Ammon's horn (tissue), 1 donor: ENCODE results near the gene SCART1.
"Not testable (repeated sequence)": the region's sequence is repeated elsewhere in the genome, so short reads cannot be mapped to it uniquely, and the experiment has no call there.

ENCODE experiments used
- DNase-seq: peaks from one replicate; pipeline ENCODE4 v3.0.0-alpha.2; 2016; ENCODE audit warnings: low spot score

Gene SCART1

GRCh38 chr10:133456041-133456951, 2.6 kb downstream of the SCART1 start:
- no peak for DNase-seq

DNA sequence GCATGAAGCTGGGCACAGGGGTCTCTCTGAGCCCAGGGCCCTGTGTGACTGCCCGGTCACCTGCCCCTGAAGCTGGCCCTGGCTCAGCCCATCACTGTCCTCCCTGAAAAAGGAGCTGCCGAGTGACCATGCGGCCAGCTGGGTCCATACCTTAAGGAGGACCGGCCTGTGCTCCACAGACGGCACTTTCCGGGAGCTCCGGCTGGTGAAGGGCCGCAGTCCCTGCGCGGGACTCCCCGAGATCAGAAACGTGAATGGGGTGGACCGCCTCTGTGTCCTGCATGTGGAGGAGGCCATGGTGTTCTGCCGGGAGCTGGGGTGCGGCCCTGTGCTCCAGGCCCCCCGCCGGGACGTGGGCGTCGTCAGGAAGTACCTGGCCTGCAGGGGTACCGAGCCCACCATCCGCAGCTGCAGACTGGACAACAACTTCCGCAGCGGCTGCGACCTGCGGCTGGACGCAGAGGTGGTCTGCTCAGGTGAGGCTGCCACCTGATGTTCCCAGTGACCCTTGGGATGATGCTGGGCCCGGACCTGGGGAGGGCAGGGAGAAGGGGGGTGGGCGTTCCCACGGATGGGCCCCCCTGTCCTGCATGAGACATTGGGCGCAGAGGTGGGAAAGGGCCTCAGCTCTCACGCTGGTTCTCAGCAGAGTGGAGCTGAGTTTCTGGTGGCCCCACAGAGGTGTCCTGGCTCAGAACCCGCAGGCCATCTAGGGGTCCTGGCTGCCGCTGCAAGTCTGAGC, 3.5 kb downstream of the SCART1 start:
- DNase-seq = no peak

DNA sequence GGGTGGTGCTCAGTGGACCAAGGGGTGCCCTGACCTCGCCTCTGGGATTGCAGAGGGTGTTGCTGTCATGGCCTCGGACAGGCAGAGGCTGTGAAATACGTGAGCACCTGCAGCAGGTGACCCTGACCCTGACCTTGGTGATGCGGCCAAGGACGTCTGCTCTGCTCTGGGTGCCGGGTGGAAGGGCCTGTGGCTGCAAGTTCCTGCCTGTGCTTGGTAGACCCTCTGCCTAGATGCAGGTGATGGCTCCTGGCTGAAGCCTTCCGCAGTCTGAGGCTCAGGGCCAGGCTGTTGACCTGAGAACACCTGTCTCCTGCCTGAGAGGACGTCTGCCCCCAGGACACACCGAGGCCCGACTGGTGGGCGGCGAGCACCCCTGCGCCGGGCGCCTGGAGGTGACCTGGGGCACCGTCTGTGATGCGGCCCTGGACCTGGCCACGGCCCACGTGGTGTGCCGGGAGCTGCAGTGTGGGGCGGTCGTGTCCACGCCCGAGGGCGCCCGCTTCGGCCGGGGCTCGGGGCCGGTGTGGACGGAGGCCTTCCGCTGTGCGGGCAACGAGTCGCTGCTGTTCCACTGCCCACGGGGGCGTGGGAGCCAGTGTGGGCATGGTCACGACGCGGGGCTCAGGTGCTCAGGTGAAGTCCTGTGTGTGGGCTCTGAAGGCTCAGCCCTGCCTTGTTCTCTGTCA, 4.4 kb downstream of the SCART1 start:
- no peak for DNase-seq

DNA sequence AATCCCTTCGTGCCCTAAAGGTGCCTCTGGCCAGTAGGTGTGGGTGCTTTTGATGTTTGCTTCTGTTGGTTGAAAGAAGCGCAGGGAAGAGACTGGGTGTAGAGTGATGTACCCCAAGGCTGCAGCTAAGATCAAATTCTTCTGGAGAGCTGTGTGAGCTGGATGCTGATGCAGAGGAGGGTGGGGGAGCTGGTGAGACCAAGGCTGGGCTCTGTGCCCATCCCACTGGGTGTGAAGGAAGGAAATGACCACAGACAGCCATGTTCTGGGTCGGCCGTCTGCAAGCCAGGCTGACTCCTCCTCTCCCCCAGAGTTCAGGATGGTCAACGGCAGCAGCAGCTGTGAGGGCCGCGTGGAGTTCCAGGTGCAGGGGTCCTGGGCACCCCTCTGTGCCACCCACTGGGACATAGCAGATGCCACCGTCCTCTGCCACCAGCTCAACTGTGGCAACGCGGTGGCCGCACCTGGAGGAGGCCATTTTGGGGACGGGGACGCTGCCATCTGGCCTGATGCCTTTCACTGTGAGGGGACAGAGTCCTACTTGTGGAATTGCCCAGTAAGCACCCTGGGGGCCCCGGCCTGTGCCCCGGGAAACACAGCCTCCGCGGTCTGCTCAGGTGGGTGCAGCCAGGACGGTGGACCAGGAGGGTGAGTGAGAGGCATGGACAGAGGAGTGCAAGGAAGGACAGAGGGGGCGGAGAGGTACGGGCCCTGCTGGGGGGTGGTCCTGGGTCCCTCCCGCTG, 5.1 kb downstream of the SCART1 start:
- DNase-seq = no peak

- DNase-seq = no peak
Measured at GRCh38 chr10:133459454-133460207, 5.9 kb downstream of the SCART1 start.

- no peak for DNase-seq
Measured at GRCh38 chr10:133460208-133460769, 6.5 kb downstream of the SCART1 start.

- DNase-seq = no peak
Measured at GRCh38 chr10:133461027-133461426, 7.3 kb downstream of the SCART1 start.

- no peak for DNase-seq
Measured at GRCh38 chr10:133461841-133462240, 8.1 kb downstream of the SCART1 start.

- DNase-seq = no peak
Measured at GRCh38 chr10:133462512-133463305, 9.0 kb downstream of the SCART1 start.

DNA sequence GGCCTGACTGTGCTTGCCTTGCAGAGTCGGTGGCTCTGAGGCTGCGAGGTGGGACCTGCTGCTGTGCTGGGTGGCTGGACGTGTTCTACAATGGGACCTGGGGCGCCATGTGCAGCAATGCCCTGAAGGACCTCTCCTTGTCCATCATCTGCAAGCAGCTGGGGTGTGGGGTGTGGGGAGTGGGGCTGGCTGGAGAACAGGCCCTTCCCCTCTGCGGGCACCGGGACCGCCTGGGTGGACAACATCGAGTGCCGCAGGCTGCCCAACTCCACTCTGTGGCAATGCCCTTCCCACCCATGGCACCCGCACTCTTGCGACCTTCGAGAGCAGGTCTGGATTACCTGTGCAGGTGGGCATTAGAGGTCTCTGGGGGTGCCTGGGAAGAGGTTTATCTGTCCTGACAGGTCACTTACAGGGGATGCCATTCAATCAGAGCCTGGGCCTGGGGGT, 10.9 kb downstream of the SCART1 start:
- no peak for DNase-seq

- no peak for DNase-seq
Measured at GRCh38 chr10:133465191-133465949, 11.6 kb downstream of the SCART1 start.

DNA sequence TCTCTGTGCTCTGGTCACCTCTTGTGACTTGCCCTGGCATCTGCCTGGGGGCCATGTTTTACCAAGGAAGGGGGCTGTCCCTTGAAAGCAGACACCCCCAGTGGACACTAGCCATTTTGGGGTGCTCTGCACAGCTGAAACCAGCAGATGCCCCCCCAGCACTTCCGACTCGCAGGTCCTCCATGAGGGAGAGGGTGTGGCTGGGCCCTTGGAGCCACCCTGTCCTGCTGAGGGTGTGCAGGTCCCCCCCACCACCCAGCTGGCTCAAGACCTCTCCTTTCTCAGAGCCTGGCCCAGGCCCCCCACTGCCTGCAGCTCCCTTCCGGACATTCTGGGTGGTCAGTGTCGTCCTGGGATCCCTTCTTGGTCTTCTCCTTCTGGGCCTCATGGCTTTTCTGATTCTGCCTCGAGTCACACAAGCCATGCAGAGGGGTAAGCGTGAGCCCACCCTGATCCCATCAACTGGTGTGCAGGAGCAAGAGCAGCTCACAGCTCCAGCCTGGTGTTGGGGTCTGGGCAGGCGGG, 12.3 kb downstream of the SCART1 start:
- DNase-seq = no peak

GRCh38 chr10:133466683-133467275, 13.0 kb downstream of the SCART1 start:
- no peak for DNase-seq

GRCh38 chr10:133467286-133467911, 13.7 kb downstream of the SCART1 start:
- DNase-seq = no peak

DNA sequence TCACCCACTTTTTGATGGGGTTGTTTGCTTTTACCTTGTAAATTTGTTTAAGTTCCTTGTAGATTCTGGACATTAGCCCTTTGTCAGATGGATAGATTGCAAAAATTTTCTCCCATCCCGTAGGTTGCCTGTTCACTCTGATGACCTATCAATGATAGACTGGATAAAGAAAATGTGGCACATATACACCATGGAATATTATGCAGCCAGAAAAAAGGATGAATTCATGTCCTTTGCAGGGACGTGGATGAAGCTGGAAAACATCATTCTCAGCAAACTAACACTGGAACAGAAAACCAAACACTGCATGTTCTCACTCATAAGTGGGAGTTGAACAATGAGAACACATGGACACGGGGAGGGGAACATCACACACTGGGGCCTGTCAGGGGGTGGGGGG, 15.5 kb downstream of the SCART1 start:
- not testable (repeated sequence) for DNase-seq

DNA sequence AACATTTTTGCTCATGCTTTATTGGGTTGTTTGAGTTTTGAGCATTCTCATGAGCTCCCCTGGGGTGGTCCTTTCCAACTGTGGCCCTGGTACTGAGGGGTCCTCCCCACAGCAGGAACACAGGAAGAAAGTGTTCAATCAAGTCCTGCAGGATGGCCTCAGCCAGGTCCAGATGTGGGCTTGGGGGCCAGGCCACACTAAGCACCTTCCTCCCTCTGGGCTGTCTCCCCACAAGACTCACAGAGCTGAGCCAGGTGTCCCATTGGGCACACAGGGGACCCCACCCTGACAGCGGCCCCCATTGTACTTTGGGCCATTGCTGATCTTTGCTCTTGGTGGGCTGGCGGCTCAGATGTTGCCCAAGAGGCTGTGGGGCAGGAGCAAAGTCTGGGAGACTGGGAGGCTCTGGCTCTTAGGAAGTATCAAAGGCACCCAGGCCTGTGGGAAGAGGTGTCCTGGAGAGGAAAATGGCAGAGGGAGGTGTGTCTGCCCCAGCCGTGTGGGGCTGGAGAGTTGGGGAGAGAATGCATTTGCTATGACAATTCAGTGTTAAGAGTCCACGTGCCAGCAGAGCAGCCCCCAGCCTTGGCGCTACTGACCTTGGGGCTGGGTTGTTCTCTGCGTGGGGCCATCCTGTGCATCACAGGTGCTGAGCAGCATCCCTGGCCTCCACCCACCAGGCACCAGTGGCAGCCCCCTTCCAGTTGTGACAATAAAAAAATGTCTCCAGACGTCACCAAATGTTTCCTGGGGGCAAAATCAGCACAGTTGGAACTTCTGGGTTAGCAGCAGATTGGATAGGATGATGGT, 17.8 kb downstream of the SCART1 start:
- DNase-seq = no peak

- DNase-seq = no peak
Measured at GRCh38 chr10:133473270-133473669, 19.5 kb downstream of the SCART1 start.
